HUES48 (cell line): ENCODE measurements around the gene ZNF865.

Experiments used
- H3K27ac ChIP-seq: one replicate; pipeline ENCODE4 v1.7.0; 2013; ENCODE audit warnings: low read depth, low read length, inconsistent platforms
- H3K27me3 ChIP-seq: 2 replicates; pipeline ENCODE4 v1.6.1; 2013; ENCODE audit warnings: mild to moderate bottlenecking, low read length; ENCODE audit not compliant: control insufficient read depth, insufficient read depth
- H3K36me3 ChIP-seq: 2 replicates; pipeline ENCODE4 v1.6.1; 2013; ENCODE audit warnings: low read length; ENCODE audit not compliant: control insufficient read depth, insufficient read depth
- H3K4me1 ChIP-seq: 2 replicates; pipeline ENCODE4 v1.6.1; 2013; ENCODE audit warnings: mild to moderate bottlenecking, low read length; ENCODE audit not compliant: control insufficient read depth, insufficient read depth
- H3K4me3 ChIP-seq: 2 replicates; pipeline ENCODE4 v1.5.1; 2013; ENCODE audit warnings: mild to moderate bottlenecking, low read depth, low read length
- H3K9ac ChIP-seq: 2 replicates; pipeline ENCODE4 v1.6.1; 2013; ENCODE audit warnings: mild to moderate bottlenecking, low read depth, low read length, moderate library complexity
- H3K9me3 ChIP-seq: 2 replicates; pipeline ENCODE4 v1.6.1; 2013; ENCODE audit warnings: low read length; ENCODE audit not compliant: control insufficient read depth, insufficient read depth

ZNF865 gene

DNA sequence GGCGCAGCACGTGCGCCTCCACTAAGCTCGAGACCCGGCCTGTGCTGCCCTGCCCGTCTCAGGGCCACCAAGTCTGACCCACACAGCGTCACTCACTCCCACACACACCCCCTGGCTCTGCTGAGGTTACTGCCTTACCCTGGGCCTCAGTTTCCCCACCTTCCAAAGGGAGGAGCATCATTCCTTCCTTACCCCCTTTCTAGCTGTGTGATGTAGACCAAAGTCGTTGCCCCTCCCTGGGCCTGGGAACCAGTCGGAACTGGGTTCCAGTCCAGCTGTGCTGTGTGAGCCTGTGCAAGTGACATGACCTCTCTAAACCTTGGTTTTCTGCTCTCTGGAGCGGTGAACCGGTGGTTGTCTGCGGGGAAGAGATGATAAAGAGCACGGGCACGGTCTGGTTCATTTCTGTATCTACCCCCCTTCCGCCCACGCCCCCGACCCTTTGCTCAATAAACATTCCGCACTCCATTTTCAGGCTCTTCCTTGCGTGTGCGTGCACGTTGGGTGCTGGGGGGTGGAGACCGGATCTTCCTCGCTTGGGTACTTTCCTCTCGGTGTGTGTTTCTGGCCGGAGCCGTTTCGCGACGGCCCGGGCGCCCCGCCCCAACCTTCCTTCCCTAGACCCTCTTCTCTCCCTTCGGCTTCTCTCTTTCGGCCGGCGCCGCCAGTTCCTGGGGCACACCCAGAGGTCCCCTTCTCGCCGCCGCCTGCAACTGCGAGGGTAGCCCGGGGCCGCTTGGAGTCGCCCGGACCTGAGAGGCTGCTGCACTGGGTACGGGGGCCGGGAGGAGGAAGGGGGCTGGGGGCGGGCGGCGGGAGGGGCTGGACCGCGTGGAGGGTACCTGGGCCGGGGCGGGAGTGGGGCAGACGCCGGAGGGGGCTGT is 37.8 kb downstream of the ZNF865 start, which contains the start of gene ZNF581:
Gene ZNF581, plus strand, starts transcription at position 647 of the 884 bp plus-strand sequence. CDS start 923 bp downstream, outside the sequence.
- H3K9me3 ChIP-seq = no peaks in the 10 kb centered on the region
- no peaks in the 10 kb centered on the region for H3K27me3 ChIP-seq
- peak within 1 kb of the TSS; percentile 76 for H3K4me3 ChIP-seq
- peak within 1 kb of the TSS; percentile 72 for H3K27ac ChIP-seq
- H3K36me3 ChIP-seq = peaks cover 16% of the 10 kb centered on the region
- H3K4me1 ChIP-seq = peaks cover 16% of the 10 kb centered on the region
- peak within 1 kb of the TSS; percentile 73 for H3K9ac ChIP-seq

- Histone ChIP-seq H3K27ac (peak overlapping the region; percentile 72), H3K36me3 (peaks cover 16% of the 10 kb centered on the region), H3K9ac (peak overlapping the region; percentile 73)
Observed at GRCh38 chr19:55643887-55644176, 38.4 kb downstream of the ZNF865 start.

GRCh38 chr19:55644191-55644833 is 38.9 kb downstream of the ZNF865 start:
- peaks cover 16% of the 10 kb centered on the region for H3K4me1 ChIP-seq
- H3K27me3 ChIP-seq = no peaks in the 10 kb centered on the region
- peak overlapping the region; percentile 72 for H3K27ac ChIP-seq

More at GRCh38 chr19:55643887-55644176, 38.4 kb downstream of the ZNF865 start:
- Histone ChIP-seq H3K4me3 (peak overlapping the region; percentile 76), H3K27me3 (no peaks in the 10 kb centered on the region), H3K9me3 (no peaks in the 10 kb centered on the region), H3K4me1 (peaks cover 16% of the 10 kb centered on the region)

GRCh38 chr19:55644842-55645511 is 39.5 kb downstream of the ZNF865 start:
- H3K4me3 ChIP-seq = peak overlapping the region; percentile 76
- peaks cover 19% of the 10 kb centered on the region for H3K36me3 ChIP-seq
- H3K27ac ChIP-seq = no peak overlapping the region
- H3K4me1 ChIP-seq = peaks cover 16% of the 10 kb centered on the region
- H3K9me3 ChIP-seq = no peaks in the 10 kb centered on the region
- no peaks in the 10 kb centered on the region for H3K27me3 ChIP-seq
- H3K9ac ChIP-seq = no peak overlapping the region

More at GRCh38 chr19:55644191-55644833, 38.9 kb downstream of the ZNF865 start:
- Histone ChIP-seq H3K9me3 (no peaks in the 10 kb centered on the region), H3K9ac (peak overlapping the region; percentile 73), H3K36me3 (peaks cover 16% of the 10 kb centered on the region), H3K4me3 (peak overlapping the region; percentile 76)

- no peak overlapping the region for H3K27ac ChIP-seq
- H3K27me3 ChIP-seq = no peaks in the 10 kb centered on the region
- H3K4me1 ChIP-seq = peaks cover 13% of the 10 kb centered on the region
- peaks cover 22% of the 10 kb centered on the region for H3K36me3 ChIP-seq
- H3K9me3 ChIP-seq = no peaks in the 10 kb centered on the region
- no peak overlapping the region for H3K9ac ChIP-seq
- H3K4me3 ChIP-seq = no peak overlapping the region
Observed at GRCh38 chr19:55645512-55645881, 40.0 kb downstream of the ZNF865 start.

- H3K4me3 ChIP-seq = peak overlapping the region; percentile 95
- H3K27ac ChIP-seq = peak overlapping the region; percentile 70
- H3K36me3 ChIP-seq = peaks cover 22% of the 10 kb centered on the region
- H3K27me3 ChIP-seq = no peaks in the 10 kb centered on the region
- H3K4me1 ChIP-seq = peaks cover 13% of the 10 kb centered on the region
- H3K9ac ChIP-seq = peak overlapping the region; percentile 34; the same call in 1 of the 2 replicates
- H3K9me3 ChIP-seq = no peaks in the 10 kb centered on the region
Observed at GRCh38 chr19:55646889-55647731, 41.7 kb downstream of the ZNF865 start.

DNA sequence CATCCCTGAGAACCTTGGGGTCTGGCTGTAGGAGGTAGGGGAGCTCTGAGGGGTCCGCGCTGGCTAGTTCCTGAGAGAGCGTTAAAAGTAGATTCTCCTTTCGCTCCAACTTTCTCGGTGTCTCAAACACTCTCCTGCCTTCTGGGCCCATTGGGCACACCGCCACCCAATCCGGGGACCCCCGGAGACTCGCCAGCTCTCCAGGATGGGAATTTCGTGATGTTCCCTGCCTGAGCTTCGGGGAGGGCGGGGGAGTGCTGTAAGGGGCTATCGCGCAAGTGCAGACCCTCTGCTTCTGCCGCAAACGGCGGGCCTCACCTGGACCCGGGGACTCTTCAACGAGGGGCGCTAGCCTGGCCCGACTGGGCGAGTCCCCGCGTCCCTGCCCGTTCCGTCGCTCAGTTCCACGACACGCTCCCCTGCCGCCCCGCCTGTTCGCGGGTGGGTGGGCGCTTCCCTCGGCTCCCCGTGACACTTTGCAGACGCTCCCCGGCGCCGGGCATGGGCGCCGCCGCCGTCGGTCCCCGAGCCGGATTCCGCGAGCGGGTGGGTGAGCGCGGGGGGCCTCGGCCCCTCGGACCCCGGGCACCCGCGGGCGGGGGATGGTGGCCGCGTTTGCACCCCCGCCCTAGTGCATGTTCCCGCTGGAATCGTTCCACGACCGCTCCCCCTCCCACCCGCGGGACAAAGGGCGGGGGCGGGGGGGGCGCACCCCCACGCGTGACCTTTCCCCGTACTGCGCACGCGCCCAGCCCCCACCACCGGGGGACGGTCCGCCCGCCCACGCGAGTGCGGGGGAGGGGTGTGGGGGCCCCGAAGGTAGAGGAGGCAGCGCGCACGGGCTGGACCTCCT is 42.5 kb downstream of the ZNF865 start, which contains the start of gene CCDC106:
Gene CCDC106, plus strand, starts transcription at position 481 of the 853 bp plus-strand sequence. CDS start 835 bp downstream, outside the sequence.
- Histone ChIP-seq H3K4me1 (peaks cover 10% of the 10 kb centered on the region), H3K4me3 (peak within 1 kb of the TSS; percentile 95), H3K36me3 (peaks cover 22% of the 10 kb centered on the region), H3K9me3 (no peaks in the 10 kb centered on the region), H3K9ac (peak within 1 kb of the TSS; percentile 77), H3K27ac (peak within 1 kb of the TSS; percentile 70), H3K27me3 (no peaks in the 10 kb centered on the region)

- Histone ChIP-seq H3K36me3 (peaks cover 22% of the 10 kb centered on the region), H3K4me3 (peak overlapping the region; percentile 95), H3K27ac (no peak overlapping the region)
Observed at GRCh38 chr19:55648585-55649267, 43.3 kb downstream of the ZNF865 start.

GRCh38 chr19:55649268-55650125 is 44.0 kb downstream of the ZNF865 start:
- Histone ChIP-seq H3K4me1 (peaks cover 7% of the 10 kb centered on the region), H3K36me3 (peaks cover 21% of the 10 kb centered on the region), H3K4me3 (no peak overlapping the region), H3K9ac (no peak overlapping the region), H3K27me3 (no peaks in the 10 kb centered on the region), H3K9me3 (no peaks in the 10 kb centered on the region), H3K27ac (no peak overlapping the region)

More at GRCh38 chr19:55648585-55649267, 43.3 kb downstream of the ZNF865 start:
- Histone ChIP-seq H3K4me1 (peaks cover 7% of the 10 kb centered on the region), H3K9ac (peak overlapping the region; percentile 56; the same call in 1 of the 2 replicates), H3K27me3 (no peaks in the 10 kb centered on the region), H3K9me3 (no peaks in the 10 kb centered on the region)
